Smooth muscle cell (in vitro differentiated cells): Measurements from ENCODE around the gene CBARP. TPM values are rescaled to one million over a fixed set of nuclear protein-coding genes. Genes with fewer than 3 reads are reported as not detected.
A peak's percentile ranks its signal among the peaks of the same experiment; 100 is the strongest.

ENCODE experiments used
- DNase-seq: peaks from one replicate; lab custom pipeline; 2025; ENCODE audit not compliant: unreplicated experiment; lab: John Stamatoyannopoulos, UW
- H2AFZ ChIP-seq: fragments of 200-600 bp; sonication (generic); 2 replicates; pipeline ENCODE4 v1.6.0; 2016; ENCODE audit warnings: antibody characterized with exemption, low read depth, mild to moderate bottlenecking
- H3F3A ChIP-seq: fragments of 200-600 bp; sonication (generic); 2 replicates; pipeline ENCODE4 v1.6.0; 2017; ENCODE audit warnings: antibody characterized with exemption, low read depth
- H3K27ac ChIP-seq: fragments of 200-600 bp; sonication (generic); 2 replicates; pipeline ENCODE4 v1.5.1; 2016; ENCODE audit warnings: low read depth, mild to moderate bottlenecking
- H3K27me3 ChIP-seq: fragments of 200-600 bp; sonication (generic); 2 replicates; pipeline ENCODE4 v1.6.1; 2016; ENCODE audit warnings: low read depth, mild to moderate bottlenecking
- H3K36me3 ChIP-seq: fragments of 200-600 bp; sonication (generic); 2 replicates; pipeline ENCODE4 v1.5.1; 2016; ENCODE audit warnings: low read depth
- H3K4me1 ChIP-seq: fragments of 200-600 bp; sonication (generic); 2 replicates; pipeline ENCODE4 v1.5.1; 2016; ENCODE audit warnings: low read depth
- H3K4me2 ChIP-seq: fragments of 200-600 bp; sonication (generic); 2 replicates; pipeline ENCODE4 v1.6.0; 2016; ENCODE audit warnings: mild to moderate bottlenecking
- H3K4me3 ChIP-seq: fragments of 200-600 bp; sonication (generic); 2 replicates; pipeline ENCODE4 v1.5.1; 2016; ENCODE audit warnings: mild to moderate bottlenecking
- H3K79me2 ChIP-seq: fragments of 200-600 bp; sonication (generic); 2 replicates; pipeline ENCODE4 v1.6.0; 2016; ENCODE audit warnings: low read depth, mild to moderate bottlenecking
- H3K9ac ChIP-seq: fragments of 200-600 bp; sonication (generic); 2 replicates; pipeline ENCODE4 v1.6.0; 2016; ENCODE audit warnings: low read depth
- H3K9me3 ChIP-seq: fragments of 200-600 bp; sonication (generic); replicated peaks from 2 replicates; pipeline ENCODE4 v1.5.1; 2016; ENCODE audit warnings: low read depth
- H4K20me1 ChIP-seq: fragments of 200-600 bp; sonication (generic); 2 replicates; pipeline ENCODE4 v1.6.0; 2016; ENCODE audit warnings: low read depth
- CTCF ChIP-seq: fragments of 200-600 bp; sonication (generic); IDR thresholded peaks from 2 replicates; pipeline ENCODE4 v1.5.1; 2017; ENCODE audit warnings: borderline replicate concordance, mild to moderate bottlenecking, antibody characterized with exemption; ENCODE audit not compliant: insufficient read depth, poor library complexity, severe bottlenecking
- WGBS: methylation state at CpG from one replicate; pipeline ENCODE4 v1.1.7; 2016; ENCODE audit warnings: low lambda C conversion rate; 5-methylcytosine and 5-hydroxymethylcytosine counted together
- polyA plus RNA-seq: library from polyadenylated mRNA; unstranded; fragments of >200 nt; fragmentation: Nextera tagmentation; extraction: Ambion mirVana; gene quantifications from 2 replicates; pipeline ENCODE4 v1.2.1, GENCODE V29; 2016
- total RNA-seq: library from RNA; depleted of rRNA; stranded (reverse); fragments of >200 nt; gene quantifications from 2 replicates; pipeline ENCODE4 v1.2.3, GENCODE V29; 2014

The CBARP gene
- total and polyA plus RNA-seq, 2 experiments from 2014 or later: 2.7 to 10.5 TPM

GRCh38 chr19:1284979-1285736 is 47.4 kb upstream of the CBARP start:
- Histone ChIP-seq H3K9me3 (no peaks in the 10 kb centered on the region), H3K4me1 (peaks cover 10% of the 10 kb centered on the region), H2AFZ (no peak overlapping the region), H4K20me1 (peaks cover 12% of the 10 kb centered on the region), H3K4me3 (peak overlapping the region; percentile 34), H3K9ac (no peak overlapping the region), H3F3A (no peaks in the 10 kb centered on the region), H3K27ac (no peak overlapping the region), H3K36me3 (no peaks in the 10 kb centered on the region), H3K79me2 (no peaks in the 10 kb centered on the region), H3K4me2 (peak overlapping the region; percentile 80), H3K27me3 (no peaks in the 10 kb centered on the region)
- TF ChIP-seq CTCF: no peak
- no peak for DNase-seq
- 35% methylated on average over 30 of the region's 51 CpGs for WGBS

- no peaks in the 10 kb centered on the region for H3K79me2 ChIP-seq
- no peaks in the 10 kb centered on the region for H3K36me3 ChIP-seq
- H2AFZ ChIP-seq: no peak overlapping the region
- WGBS: 86% methylated on average over 20 of the region's 20 CpGs
- peaks cover 16% of the 10 kb centered on the region for H4K20me1 ChIP-seq
- TF ChIP-seq CTCF: no peak
- DNase-seq: no peak
- no peak overlapping the region for H3K27ac ChIP-seq
- H3K9ac ChIP-seq: no peak overlapping the region
- H3K4me1 ChIP-seq: peaks cover 10% of the 10 kb centered on the region
- no peaks in the 10 kb centered on the region for H3F3A ChIP-seq
- H3K4me2 ChIP-seq: no peak overlapping the region
- H3K27me3 ChIP-seq: no peaks in the 10 kb centered on the region
- no peaks in the 10 kb centered on the region for H3K9me3 ChIP-seq
- H3K4me3 ChIP-seq: no peak overlapping the region
Observed at GRCh38 chr19:1284293-1284978, 46.6 kb upstream of the CBARP start.

GRCh38 chr19:1283917-1284292 is 46.1 kb upstream of the CBARP start:
- H3K9ac ChIP-seq: no peak overlapping the region
- H3K4me3 ChIP-seq: no peak overlapping the region
- H3K4me1 ChIP-seq: peaks cover 10% of the 10 kb centered on the region
- 96% methylated on average over 8 of the region's 12 CpGs for WGBS
- no peaks in the 10 kb centered on the region for H3K9me3 ChIP-seq
- H3K4me2 ChIP-seq: no peak overlapping the region
- H3F3A ChIP-seq: no peaks in the 10 kb centered on the region
- no peak for DNase-seq
- no peak for TF ChIP-seq CTCF
- peaks cover 13% of the 10 kb centered on the region for H4K20me1 ChIP-seq
- H3K27ac ChIP-seq: no peak overlapping the region
- no peaks in the 10 kb centered on the region for H3K79me2 ChIP-seq
- H3K27me3 ChIP-seq: no peaks in the 10 kb centered on the region
- no peak overlapping the region for H2AFZ ChIP-seq
- no peaks in the 10 kb centered on the region for H3K36me3 ChIP-seq
